ENCODE results near the gene AKAP13. TPM values are rescaled to one million over a fixed set of nuclear protein-coding genes. Genes with fewer than 3 reads are reported as not detected.

AKAP13 gene
- total and polyA plus RNA-seq, 2 of the 8 experiments (the other 6 are each of a cell fraction or from before 2014, with no cell fraction given) = 14.0 to 46.2 TPM

- TF ChIP-seq CHD7 (IDR thresholded peaks at IDR 0.05; ENCODE audit: insufficient replicate concordance, low read length) (no peak), BACH1 (IDR thresholded peaks at IDR 0.05; ENCODE audit: low read length) (no peak), GTF2F1 (IDR thresholded peaks at IDR 0.05; ENCODE audit: borderline replicate concordance, low read depth, low read length) (no peak), HDAC2 (IDR thresholded peaks at IDR 0.05; ENCODE audit: borderline replicate concordance in 1 of 2, low read depth in 2 of 2, low read length in 2 of 2) (no peak), RBBP5 (IDR thresholded peaks at IDR 0.05; ENCODE audit: borderline replicate concordance, low read depth, low read length) (no peak), NRF1 (IDR thresholded peaks at IDR 0.05; ENCODE audit: low read depth, low read length) (no peak), ATF3 (IDR thresholded peaks at IDR 0.05; ENCODE audit: insufficient read depth, low read depth, low read length) (no peak)
- TF ChIP-seq, protein P1, sequence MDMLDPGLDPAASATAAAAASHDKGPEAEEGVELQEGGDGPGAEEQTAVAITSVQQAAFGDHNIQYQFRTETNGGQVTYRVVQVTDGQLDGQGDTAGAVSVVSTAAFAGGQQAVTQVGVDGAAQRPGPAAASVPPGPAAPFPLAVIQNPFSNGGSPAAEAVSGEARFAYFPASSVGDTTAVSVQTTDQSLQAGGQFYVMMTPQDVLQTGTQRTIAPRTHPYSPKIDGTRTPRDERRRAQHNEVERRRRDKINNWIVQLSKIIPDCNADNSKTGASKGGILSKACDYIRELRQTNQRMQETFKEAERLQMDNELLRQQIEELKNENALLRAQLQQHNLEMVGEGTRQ (IDR thresholded peaks at IDR 0.05; ENCODE audit: low read length) = no peak
- TF ChIP-seq, protein P2, sequence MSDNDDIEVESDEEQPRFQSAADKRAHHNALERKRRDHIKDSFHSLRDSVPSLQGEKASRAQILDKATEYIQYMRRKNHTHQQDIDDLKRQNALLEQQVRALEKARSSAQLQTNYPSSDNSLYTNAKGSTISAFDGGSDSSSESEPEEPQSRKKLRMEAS (IDR thresholded peaks at IDR 0.05) = no peak
Observed at GRCh38 chr15:85600001-85600400, 219.6 kb downstream of the AKAP13 start (continued).

Data from H1 (cell line).